ENCODE data around the gene MYRIP. TPM values are rescaled to one million over a fixed set of nuclear protein-coding genes. Genes with fewer than 3 reads are reported as not detected.
"Not testable (repeated sequence)": the region's sequence is repeated elsewhere in the genome, so short reads cannot be mapped to it uniquely, and the experiment has no call there.

Gene MYRIP
- total and polyA plus RNA-seq, 7 experiments from 2014 or later: not detected

DNA sequence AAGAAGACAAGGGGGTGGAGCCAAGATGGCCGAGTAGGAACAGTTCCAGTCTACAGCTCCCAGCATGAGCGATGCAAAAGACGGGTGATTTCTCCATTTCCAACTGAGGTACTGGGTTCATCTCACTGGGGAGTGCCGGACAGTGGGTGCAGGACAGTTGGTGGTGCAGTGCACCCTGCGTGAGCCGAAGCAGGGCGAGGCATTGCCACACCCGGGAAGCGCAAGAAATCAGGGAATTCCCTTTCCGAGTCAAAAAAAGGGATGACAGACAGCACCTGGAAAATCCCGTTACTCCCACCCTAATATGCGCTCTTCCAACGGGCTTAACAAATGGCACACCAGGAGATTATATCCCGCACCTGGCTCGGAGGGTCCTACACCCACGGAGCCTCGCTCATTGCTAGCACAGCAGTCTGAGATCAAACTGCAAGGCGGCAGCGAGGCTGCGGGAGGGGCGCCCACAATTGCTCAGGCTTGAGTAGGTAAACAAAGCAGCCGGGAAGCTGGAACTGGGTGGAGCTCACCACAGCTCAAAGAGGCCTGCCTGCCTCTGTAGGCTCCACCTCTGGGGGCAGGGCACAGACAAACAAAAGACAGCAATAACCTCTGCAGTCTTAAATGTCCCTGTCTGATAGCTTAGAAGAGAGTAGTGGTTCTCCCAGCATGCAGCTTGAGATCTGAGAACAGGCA, 324.6 kb downstream of the MYRIP start:
- H3K4me3 ChIP-seq (ENCODE audit: low read length); H3K4me3 Mint-ChIP-seq; POLR2A ChIA-PET; intact Hi-C loops (cut with micrococcal nuclease); H3K9me3 ChIP-seq (ENCODE audit: control insufficient read depth in 2 of 3, low read length in 3 of 3); H3K27ac ChIP-seq (ENCODE audit: low read depth, low read length); H3K27ac Mint-ChIP-seq; DNase-seq; H3K4me1 ChIP-seq (ENCODE audit: control insufficient read depth in 2 of 2, insufficient read depth in 2 of 2, low read length in 2 of 2); CTCF ChIA-PET; H3K36me3 ChIP-seq (ENCODE audit: control insufficient read depth in 2 of 3, insufficient read depth in 3 of 3, low read length in 3 of 3); H3K4me1 Mint-ChIP-seq; ATAC-seq; H3K27me3 ChIP-seq (ENCODE audit: control insufficient read depth in 2 of 2, insufficient read depth in 2 of 2, low read length in 2 of 2): not testable (repeated sequence)
- Mint-ChIP-seq H3K9me3 (peaks cover 0 to 21% (median 10%) of the 10 kb centered on the region in 11 donors), H3K36me3 (peaks cover 0 to 10% (median 0%) of the 10 kb centered on the region in 5 donors), H3K27me3 (peaks cover 0 to 21% (median 12%) of the 10 kb centered on the region in 5 donors)

DNA sequence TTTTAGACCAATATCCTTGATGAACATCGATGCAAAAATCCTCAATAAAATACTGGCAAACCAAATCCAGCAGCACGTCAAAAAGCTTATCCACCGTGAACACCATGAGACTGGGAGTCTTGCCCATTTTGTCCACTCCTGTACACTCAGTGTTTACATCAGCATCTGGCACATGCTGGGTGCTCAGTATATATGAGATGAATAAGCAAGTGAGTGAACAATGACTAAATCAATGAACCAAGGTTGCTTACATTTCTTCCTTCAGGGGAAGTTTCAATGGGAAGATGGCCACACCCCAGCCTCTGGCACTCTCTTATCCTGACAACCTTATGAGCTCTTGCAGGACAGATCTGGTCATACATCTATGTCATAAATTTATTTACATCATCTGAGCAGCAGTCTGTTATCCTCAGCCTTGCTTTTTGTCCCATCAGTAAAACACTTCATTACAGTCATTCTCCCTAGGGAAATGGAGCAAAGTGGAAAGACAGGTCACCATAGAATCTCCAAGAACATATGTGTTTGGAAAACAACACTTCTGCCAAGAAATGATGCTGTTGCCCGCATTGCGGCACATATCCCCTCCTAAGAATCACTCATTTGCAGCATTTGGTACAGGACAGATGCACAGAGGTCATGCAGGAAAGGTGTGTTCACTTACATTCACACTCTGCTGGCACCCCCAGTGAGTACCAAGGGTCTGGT, 328.3 kb downstream of the MYRIP start:
- DNase-seq (no peak), ATAC-seq (no peak)
- no peaks in the 10 kb centered on the region for H3K4me1 Mint-ChIP-seq

DNA sequence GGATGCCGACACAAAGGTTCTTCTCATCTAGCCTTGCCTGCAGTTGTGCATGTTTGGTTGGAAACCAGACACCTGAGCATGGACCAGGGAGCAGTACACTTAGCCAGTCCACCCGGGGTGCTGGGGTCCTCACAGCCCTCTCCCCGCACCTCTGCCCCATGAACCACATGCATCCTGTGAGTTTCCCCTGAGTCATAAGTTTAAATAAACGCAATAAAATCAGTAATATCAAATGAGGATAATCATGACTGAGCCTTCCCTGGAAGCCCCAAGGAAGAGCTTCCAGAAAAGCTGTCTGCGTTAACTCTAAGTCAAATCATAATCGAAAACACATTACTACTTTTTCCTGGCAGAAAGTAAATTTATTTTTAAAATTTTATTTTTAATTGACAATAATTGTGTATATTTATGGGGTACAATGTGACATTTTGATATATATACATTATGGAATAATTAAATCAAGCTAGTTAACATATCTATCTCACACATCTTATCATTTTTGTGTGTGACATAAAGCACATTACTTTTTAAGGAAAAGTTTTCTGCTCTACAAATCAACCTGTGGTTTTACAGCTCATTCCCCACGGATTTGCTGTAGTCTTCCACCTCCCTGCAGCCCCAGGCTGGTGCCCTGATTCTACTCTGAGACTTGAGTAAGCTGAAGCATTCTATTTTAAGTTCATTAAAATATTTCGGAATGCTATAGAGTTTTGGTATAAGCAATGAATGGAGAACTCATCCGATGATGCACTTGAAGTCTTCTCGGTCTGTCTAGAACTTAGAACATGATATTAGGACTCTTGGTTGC, 334.1 kb downstream of the MYRIP start:
- H3K36me3 Mint-ChIP-seq: no peaks in the 10 kb centered on the region
- no peaks in the 10 kb centered on the region for H3K4me1 ChIP-seq (ENCODE audit: control insufficient read depth in 2 of 2, insufficient read depth in 2 of 2, low read length in 2 of 2)
- H3K27me3 ChIP-seq (ENCODE audit: control insufficient read depth in 2 of 2, insufficient read depth in 2 of 2, low read length in 2 of 2): no peaks in the 10 kb centered on the region
- ChIA-PET CTCF (no interaction called here), POLR2A (no interaction called here)
- H3K36me3 ChIP-seq (ENCODE audit: control insufficient read depth in 2 of 3, insufficient read depth in 3 of 3, low read length in 3 of 3): no peaks in the 10 kb centered on the region
- H3K4me3 Mint-ChIP-seq: no peak overlapping the region
- H3K9me3 ChIP-seq (ENCODE audit: control insufficient read depth in 2 of 3, low read length in 3 of 3): no peaks in the 10 kb centered on the region
- DNase-seq (no peak), ATAC-seq (no peak)
- peaks cover 0 to 15% (median 3%) of the 10 kb centered on the region in 11 donors for H3K9me3 Mint-ChIP-seq
- intact Hi-C loops (cut with micrococcal nuclease): no loop called here
- H3K27ac ChIP-seq (ENCODE audit: low read depth, low read length): no peak overlapping the region
- no peaks in the 10 kb centered on the region for H3K4me1 Mint-ChIP-seq
- H3K27me3 Mint-ChIP-seq: peaks cover 0 to 30% (median 26%) of the 10 kb centered on the region in 5 donors
- H3K4me3 ChIP-seq (ENCODE audit: low read length): no peak overlapping the region
- H3K27ac Mint-ChIP-seq: no peak overlapping the region

More for the DNA sequence above, 328.3 kb downstream of the MYRIP start:
- POLR2A ChIA-PET: no interaction called here
- no peak overlapping the region for H3K4me3 Mint-ChIP-seq
- H3K27me3 ChIP-seq (ENCODE audit: control insufficient read depth in 2 of 2, insufficient read depth in 2 of 2, low read length in 2 of 2): no peaks in the 10 kb centered on the region
- H3K9me3 ChIP-seq (ENCODE audit: control insufficient read depth in 2 of 3, low read length in 3 of 3): no peaks in the 10 kb centered on the region
- H3K4me1 ChIP-seq (ENCODE audit: control insufficient read depth in 2 of 2, insufficient read depth in 2 of 2, low read length in 2 of 2): no peaks in the 10 kb centered on the region
- H3K9me3 Mint-ChIP-seq: peaks cover 0 to 34% (median 13%) of the 10 kb centered on the region in 11 donors
- CTCF ChIA-PET: no interaction called here
- peaks cover 0 to 10% (median 0%) of the 10 kb centered on the region in 5 donors for H3K36me3 Mint-ChIP-seq
- intact Hi-C loops (cut with micrococcal nuclease): no loop called here
- H3K27ac Mint-ChIP-seq: no peak overlapping the region
- peaks cover 0 to 20% (median 15%) of the 10 kb centered on the region in 5 donors for H3K27me3 Mint-ChIP-seq
- H3K27ac ChIP-seq (ENCODE audit: low read depth, low read length): no peak overlapping the region
- H3K4me3 ChIP-seq (ENCODE audit: low read length): no peak overlapping the region
- H3K36me3 ChIP-seq (ENCODE audit: control insufficient read depth in 2 of 3, insufficient read depth in 3 of 3, low read length in 3 of 3): no peaks in the 10 kb centered on the region

DNA sequence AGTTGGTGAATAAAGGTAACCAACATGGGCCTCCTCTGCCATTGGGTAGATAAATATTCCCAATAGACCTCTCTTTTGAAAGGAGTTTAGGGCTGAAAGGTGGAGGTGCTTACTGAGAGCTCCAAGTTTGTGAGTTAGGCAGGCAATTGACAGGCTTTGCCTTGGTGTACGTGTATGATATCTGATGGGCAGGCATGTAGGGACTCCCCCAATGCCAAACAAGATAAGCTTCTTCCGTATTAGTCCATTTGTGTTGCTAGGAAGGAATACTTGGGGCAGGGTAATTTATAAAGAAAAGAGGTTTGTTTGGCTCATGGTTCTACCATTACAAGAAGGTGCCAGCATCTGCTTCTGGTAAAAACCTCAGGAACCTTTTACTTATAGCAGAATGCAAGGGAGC, 339.4 kb downstream of the MYRIP start:
- Histone ChIP-seq H3K27me3 (ENCODE audit: control insufficient read depth in 2 of 2, insufficient read depth in 2 of 2, low read length in 2 of 2) (no peaks in the 10 kb centered on the region), H3K9me3 (ENCODE audit: control insufficient read depth in 2 of 3, low read length in 3 of 3) (no peaks in the 10 kb centered on the region), H3K4me1 (ENCODE audit: control insufficient read depth in 2 of 2, insufficient read depth in 2 of 2, low read length in 2 of 2) (no peaks in the 10 kb centered on the region), H3K27ac (ENCODE audit: low read depth, low read length) (no peak overlapping the region), H3K36me3 (ENCODE audit: control insufficient read depth in 2 of 3, insufficient read depth in 3 of 3, low read length in 3 of 3) (no peaks in the 10 kb centered on the region), H3K4me3 (ENCODE audit: low read length) (no peak overlapping the region)
- ATAC-seq: no peak
- Mint-ChIP-seq H3K36me3 (no peaks in the 10 kb centered on the region), H3K27ac (no peak overlapping the region), H3K27me3 (peaks cover 0 to 20% (median 17%) of the 10 kb centered on the region in 5 donors), H3K4me3 (no peak overlapping the region), H3K4me1 (no peaks in the 10 kb centered on the region), H3K9me3 (peaks cover 0 to 2% (median 0%) of the 10 kb centered on the region in 11 donors)
- intact Hi-C loops (cut with micrococcal nuclease): no loop called here
- no peak for DNase-seq
- POLR2A ChIA-PET: no interaction called here
- CTCF ChIA-PET: no interaction called here

DNA sequence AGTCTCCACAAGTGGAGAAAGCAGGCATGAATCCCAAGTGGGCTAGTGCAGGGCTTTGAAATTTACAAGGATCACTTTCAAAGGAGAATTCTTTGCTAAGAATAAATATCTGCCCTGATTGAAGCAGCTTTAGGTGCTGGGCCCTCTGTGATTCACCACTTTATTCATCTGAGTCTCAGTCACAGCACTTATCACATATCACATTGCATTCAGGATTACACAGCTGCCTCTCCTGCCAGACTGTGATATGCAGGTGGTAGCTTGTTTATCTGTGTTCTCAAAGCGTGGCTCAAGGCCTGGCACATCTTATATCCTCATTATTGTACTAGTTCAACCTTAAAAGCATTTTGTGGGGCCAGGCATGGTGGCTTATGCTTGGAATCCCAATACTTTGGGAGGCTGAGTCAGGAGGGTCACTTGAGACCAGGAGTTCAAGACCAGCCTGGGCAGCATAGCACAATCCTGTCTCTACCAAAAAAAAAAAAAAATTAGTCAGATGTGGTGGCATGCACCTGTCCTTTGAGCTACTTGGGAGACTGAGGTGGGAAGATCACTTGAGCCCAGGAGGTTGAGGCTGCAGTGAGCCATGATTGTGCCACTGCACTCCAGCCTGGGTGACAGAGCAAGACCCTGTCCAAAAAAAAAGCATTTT, 343.2 kb downstream of the MYRIP start:
- CTCF ChIA-PET: no interaction called here
- Histone ChIP-seq H3K4me3 (ENCODE audit: low read length) (no peak overlapping the region), H3K9me3 (ENCODE audit: control insufficient read depth in 2 of 3, low read length in 3 of 3) (no peaks in the 10 kb centered on the region), H3K4me1 (ENCODE audit: control insufficient read depth in 2 of 2, insufficient read depth in 2 of 2, low read length in 2 of 2) (no peaks in the 10 kb centered on the region), H3K36me3 (ENCODE audit: control insufficient read depth in 2 of 3, insufficient read depth in 3 of 3, low read length in 3 of 3) (no peaks in the 10 kb centered on the region), H3K27ac (ENCODE audit: low read depth, low read length) (no peak overlapping the region), H3K27me3 (ENCODE audit: control insufficient read depth in 2 of 2, insufficient read depth in 2 of 2, low read length in 2 of 2) (no peaks in the 10 kb centered on the region)
- H3K4me3 Mint-ChIP-seq: no peak overlapping the region
- H3K4me1 Mint-ChIP-seq: no peaks in the 10 kb centered on the region
- peaks cover 0 to 7% (median 1%) of the 10 kb centered on the region in 11 donors for H3K9me3 Mint-ChIP-seq
- peaks cover 0 to 3% (median 0%) of the 10 kb centered on the region in 5 donors for H3K27me3 Mint-ChIP-seq
- POLR2A ChIA-PET: no interaction called here
- DNase-seq (no peak), ATAC-seq (no peak)
- no peaks in the 10 kb centered on the region for H3K36me3 Mint-ChIP-seq
- no peak overlapping the region for H3K27ac Mint-ChIP-seq
- intact Hi-C loops (cut with micrococcal nuclease): no loop called here

DNA sequence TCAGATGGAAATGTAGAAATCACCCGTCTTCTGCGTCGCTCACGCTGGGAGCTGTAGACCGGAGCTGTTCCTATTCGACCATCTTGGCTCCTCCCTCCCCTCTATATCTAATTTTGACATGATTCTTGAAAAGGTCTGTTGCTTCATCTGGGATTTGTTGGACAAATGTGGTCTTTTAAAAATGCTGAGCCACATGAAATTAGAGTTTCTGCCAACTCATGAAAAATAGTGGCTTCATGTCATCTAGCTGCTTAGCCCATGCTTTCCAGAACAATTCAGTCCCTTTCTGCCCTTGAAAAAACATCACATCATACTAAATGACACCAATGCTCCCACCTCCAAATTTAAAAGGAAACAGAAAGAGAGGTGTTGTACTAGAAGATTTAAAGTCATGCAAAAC, 351.5 kb downstream of the MYRIP start:
- Mint-ChIP-seq H3K4me3 (peak overlapping the region in 1 of 10 donors; percentile 8), H3K4me1 (no peaks in the 10 kb centered on the region), H3K36me3 (peaks cover 0 to 12% (median 6%) of the 10 kb centered on the region in 5 donors), H3K9me3 (peaks cover 0 to 43% (median 17%) of the 10 kb centered on the region in 11 donors), H3K27me3 (peaks cover 3 to 27% (median 11%) of the 10 kb centered on the region in 5 donors), H3K27ac (no peak overlapping the region)
- H3K9me3 ChIP-seq (ENCODE audit: control insufficient read depth in 2 of 3, low read length in 3 of 3): peaks cover 0 to 7% (median 0%) of the 10 kb centered on the region in 3 experiments
- intact Hi-C loops (cut with micrococcal nuclease): no loop called here
- ATAC-seq (no peak), DNase-seq (no peak)
- no peaks in the 10 kb centered on the region for H3K36me3 ChIP-seq (ENCODE audit: control insufficient read depth in 2 of 3, insufficient read depth in 3 of 3, low read length in 3 of 3)
- POLR2A ChIA-PET: no interaction called here
- CTCF ChIA-PET: no interaction called here
- H3K4me1 ChIP-seq (ENCODE audit: control insufficient read depth in 2 of 2, insufficient read depth in 2 of 2, low read length in 2 of 2): no peaks in the 10 kb centered on the region
- no peak overlapping the region for H3K4me3 ChIP-seq (ENCODE audit: low read length)
- no peaks in the 10 kb centered on the region for H3K27me3 ChIP-seq (ENCODE audit: control insufficient read depth in 2 of 2, insufficient read depth in 2 of 2, low read length in 2 of 2)
- H3K27ac ChIP-seq (ENCODE audit: low read depth, low read length): no peak overlapping the region
